H4 (cell line): ENCODE measurements around the gene IGSF23. TPM values are rescaled to one million over a fixed set of nuclear protein-coding genes. Genes with fewer than 3 reads are reported as not detected.
"Not testable (repeated sequence)": the region's sequence is repeated elsewhere in the genome, so short reads cannot be mapped to it uniquely, and the experiment has no call there.

Experiments
- DNase-seq: peaks from one replicate; pipeline ENCODE4 v3.0.0-alpha.2; 2015; ENCODE audit warnings: low spot score
- total RNA-seq: library from RNA; depleted of rRNA; stranded (reverse); fragments of >200 nt; shearing (Covaris generic); gene quantifications from 2 replicates; pipeline ENCODE4 v1.2.3, GENCODE V29; 2014

Gene IGSF23
- total RNA-seq, 1 experiment from 2014 or later = not detected

GRCh38 chr19:44587963-44588770 lies 25.2 kb upstream of the IGSF23 start:
- peak; percentile 97 for DNase-seq

GRCh38 chr19:44588771-44589112 lies 24.6 kb upstream of the IGSF23 start:
- no peak for DNase-seq

GRCh38 chr19:44590245-44591059 lies 22.9 kb upstream of the IGSF23 start:
- no peak for DNase-seq

GRCh38 chr19:44591340-44591993 lies 21.9 kb upstream of the IGSF23 start:
- DNase-seq = not testable (repeated sequence)

- no peak for DNase-seq
Measured at GRCh38 chr19:44592451-44592890, 20.9 kb upstream of the IGSF23 start.

GRCh38 chr19:44593294-44593693 lies 20.1 kb upstream of the IGSF23 start:
- DNase-seq = no peak

GRCh38 chr19:44593866-44594266 lies 19.5 kb upstream of the IGSF23 start:
- not testable (repeated sequence) for DNase-seq

GRCh38 chr19:44596428-44597130 lies 16.8 kb upstream of the IGSF23 start:
- DNase-seq = no peak

GRCh38 chr19:44597131-44597491 lies 16.3 kb upstream of the IGSF23 start:
- DNase-seq = no peak

- no peak for DNase-seq
Measured at GRCh38 chr19:44598355-44598754, 15.0 kb upstream of the IGSF23 start.

GRCh38 chr19:44598880-44599279 lies 14.5 kb upstream of the IGSF23 start:
- no peak for DNase-seq

- no peak for DNase-seq
Measured at GRCh38 chr19:44600466-44600865, 12.9 kb upstream of the IGSF23 start.

- DNase-seq = no peak
Measured at GRCh38 chr19:44602081-44602480, 11.3 kb upstream of the IGSF23 start.

- DNase-seq = peak; percentile 30
Measured at GRCh38 chr19:44603201-44603945, 10.0 kb upstream of the IGSF23 start.

GRCh38 chr19:44604241-44604640 lies 9.1 kb upstream of the IGSF23 start:
- DNase-seq = no peak

GRCh38 chr19:44605547-44605946 lies 7.8 kb upstream of the IGSF23 start:
- DNase-seq = no peak

- no peak for DNase-seq
Measured at GRCh38 chr19:44607049-44607448, 6.3 kb upstream of the IGSF23 start.

- DNase-seq = no peak
Measured at GRCh38 chr19:44607917-44608316, 5.4 kb upstream of the IGSF23 start.

GRCh38 chr19:44608391-44608821 lies 5.0 kb upstream of the IGSF23 start:
- no peak for DNase-seq

GRCh38 chr19:44609219-44609618 lies 4.1 kb upstream of the IGSF23 start:
- no peak for DNase-seq

- not testable (repeated sequence) for DNase-seq
Measured at GRCh38 chr19:44610497-44610896, 2.9 kb upstream of the IGSF23 start.
